CD14-positive monocyte (primary cell): ENCODE results near the gene OR2S2. TPM values are rescaled to one million over a fixed set of nuclear protein-coding genes. Genes with fewer than 3 reads are reported as not detected.
"Not testable (repeated sequence)": the region's sequence is repeated elsewhere in the genome, so short reads cannot be mapped to it uniquely, and the experiment has no call there.

ENCODE experiments used
- DNase-seq, 3 donors: peaks; one replicate each; pipeline ENCODE4 v3.0.0-alpha.2; 2011 to 2022
- H2AFZ ChIP-seq: 2 replicates; pipeline ENCODE4 v1.6.0; 2012; ENCODE audit warnings: mild to moderate bottlenecking, low read depth, low read length, inconsistent platforms; ENCODE audit not compliant: insufficient read depth, poor library complexity, severe bottlenecking
- H3K27ac ChIP-seq, 2 donors: 1 replicate in 1 of 2; 2 replicates in 1 of 2; pipeline ENCODE4 v1.5.1; 2012 to 2013; ENCODE audit warnings: low read length in 2 of 2, control low read depth in 1 of 2, inconsistent platforms in 1 of 2, low read depth in 1 of 2, mild to moderate bottlenecking in 1 of 2
- H3K27me3 ChIP-seq, 2 donors: one replicate each; pipeline versions ENCODE4 v1.6.0 to v1.6.1; 2011 to 2013; ENCODE audit warnings: low read length in 2 of 2; ENCODE audit not compliant: control insufficient read depth in 2 of 2, insufficient read depth in 2 of 2
- H3K36me3 ChIP-seq, 2 donors: replicated peaks in 1 of 2; 1 replicate in 1 of 2; 2 replicates in 1 of 2; pipeline versions ENCODE4 v1.5.1 to v1.6.1; 2012 to 2013; ENCODE audit warnings: low read length in 2 of 2, control low read depth in 1 of 2, inconsistent platforms in 1 of 2, mild to moderate bottlenecking in 1 of 2; ENCODE audit not compliant: insufficient read depth in 2 of 2, control insufficient read depth in 1 of 2
- H3K4me1 ChIP-seq, 2 donors: 1 replicate in 1 of 2; 2 replicates in 1 of 2; pipeline versions ENCODE4 v1.5.1 to v1.6.1; 2012 to 2013; ENCODE audit warnings: low read length in 2 of 2, control low read depth in 1 of 2, inconsistent platforms in 1 of 2, mild to moderate bottlenecking in 1 of 2, moderate library complexity in 1 of 2; ENCODE audit not compliant: insufficient read depth in 2 of 2, control insufficient read depth in 1 of 2
- H3K4me2 ChIP-seq: replicated peaks from 2 replicates; pipeline ENCODE3; 2012; ENCODE audit warnings: low read length, moderate library complexity, mild to moderate bottlenecking; ENCODE audit not compliant: poor library complexity, severe bottlenecking; ENCODE audit errors: extremely low read depth
- H3K4me3 ChIP-seq, 3 experiments: fragments of 200-600 bp in 1 of 3; sonication (generic) in 1 of 3; replicated peaks in 1 of 3; 1 replicate in 2 of 3; 2 replicates in 1 of 3; pipeline ENCODE4 v1.5.1; 2011 to 2013; ENCODE audit warnings: low read length in 3 of 3, mild to moderate bottlenecking in 3 of 3, control low read depth in 2 of 3, low read depth in 2 of 3, inconsistent platforms in 1 of 3, moderate library complexity in 1 of 3
- H3K79me2 ChIP-seq: 2 replicates; pipeline ENCODE4 v1.6.0; 2012; ENCODE audit warnings: mild to moderate bottlenecking, control low read depth, inconsistent platforms, low read length, moderate library complexity; ENCODE audit not compliant: insufficient read depth
- H3K9ac ChIP-seq: 2 replicates; pipeline ENCODE4 v1.6.0; 2017; ENCODE audit warnings: low read length, mild to moderate bottlenecking; ENCODE audit not compliant: insufficient read depth, poor library complexity, severe bottlenecking
- H3K9me3 ChIP-seq, 2 donors: replicated peaks in 1 of 2; 1 replicate in 1 of 2; 2 replicates in 1 of 2; pipeline versions ENCODE4 v1.5.1 to v1.6.1; 2012 to 2013; ENCODE audit warnings: low read length in 2 of 2, control low read depth in 1 of 2; ENCODE audit not compliant: control insufficient read depth in 1 of 2, insufficient read depth in 1 of 2
- H4K20me1 ChIP-seq: 2 replicates; pipeline ENCODE4 v1.6.0; 2012; ENCODE audit warnings: mild to moderate bottlenecking, low read length, control low read depth, moderate library complexity; ENCODE audit not compliant: insufficient read depth
- H3K27ac Mint-ChIP-seq, 7 donors: one replicate each; pipeline ENCODE4 v1.8.0; 2020; ENCODE audit warnings: mild to moderate bottlenecking in 7 of 7, mixed read lengths in 7 of 7, moderate library complexity in 6 of 7, inconsistent platforms in 2 of 7
- H3K27me3 Mint-ChIP-seq, 3 donors: one replicate each; pipeline ENCODE4 v1.8.0; 2021 to 2022; ENCODE audit warnings: low read depth in 3 of 3, mild to moderate bottlenecking in 3 of 3, mixed read lengths in 3 of 3, moderate library complexity in 3 of 3, inconsistent platforms in 1 of 3
- H3K36me3 Mint-ChIP-seq, 2 donors: one replicate each; pipeline ENCODE4 v1.8.0; 2020; ENCODE audit warnings: mixed read lengths in 2 of 2, inconsistent platforms in 1 of 2, mild to moderate bottlenecking in 1 of 2
- H3K4me1 Mint-ChIP-seq: one replicate; pipeline ENCODE4 v1.8.0; 2020; ENCODE audit warnings: mild to moderate bottlenecking, mixed read lengths
- H3K4me3 Mint-ChIP-seq, 2 donors: one replicate each; pipeline ENCODE4 v1.8.0; 2020; ENCODE audit warnings: mild to moderate bottlenecking in 2 of 2, mixed read lengths in 2 of 2, moderate library complexity in 1 of 2
- H3K9me3 Mint-ChIP-seq, 7 donors: one replicate each; pipeline ENCODE4 v1.8.0; 2020 to 2022; ENCODE audit warnings: mixed read lengths in 7 of 7, mild to moderate bottlenecking in 6 of 7, moderate library complexity in 6 of 7, inconsistent platforms in 2 of 7
- CTCF ChIP-seq: fragments of 200-600 bp; IDR thresholded peaks from one replicate; pipeline ENCODE4 v1.8.0; 2022; ENCODE audit warnings: antibody characterized with exemption, mild to moderate bottlenecking
- WGBS: methylation state at CpG from one replicate; pipeline ENCODE4 v1.1.5; 2013; ENCODE audit warnings: missing lambda C conversion rate; ENCODE audit not compliant: insufficient coverage; 5-methylcytosine and 5-hydroxymethylcytosine counted together
- intact Hi-C, 2 donors: fragments of 100-400 bp; cut with micrococcal nuclease; formaldehyde crosslinking; loops; one replicate each; pipeline versions ENCODE4 v1.15.0 to v1.15.1; 2023
- polyA plus RNA-seq, 3 donors: library from polyadenylated mRNA; depleted of rRNA in 1 of 3; unstranded in 2 of 3; stranded (reverse) in 1 of 3; fragments of 300-500 nt in 2 of 3; fragments of >200 nt in 1 of 3; fragmentation: Illumina TruSeq in 2 of 3; gene quantifications; 1 replicate in 2 of 3; 2 replicates in 1 of 3; pipeline ENCODE4 v1.2.3, GENCODE V29; 2012 to 2021

OR2S2 gene
- polyA plus RNA-seq, 3 donors: not detected

DNA sequence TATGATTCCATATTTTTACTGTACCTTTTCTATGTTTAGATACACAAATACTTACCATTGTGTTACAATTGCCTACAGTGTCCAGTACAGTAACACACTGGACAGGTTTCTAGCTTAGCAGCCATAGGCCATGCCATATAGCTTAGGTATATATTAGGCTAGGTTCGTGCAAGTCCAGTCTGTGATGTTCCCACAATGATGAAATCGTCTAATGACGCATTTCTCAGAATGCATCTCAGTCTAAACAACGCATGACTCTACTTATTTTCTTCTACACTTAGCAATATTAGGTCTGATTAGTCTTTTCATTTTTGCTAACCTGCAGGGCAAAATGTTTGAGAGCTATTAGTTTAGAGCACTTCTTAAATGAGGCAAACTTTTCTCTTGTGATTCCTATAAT lies 22.7 kb downstream of the OR2S2 start:
- H3K36me3 ChIP-seq: no peaks in the 10 kb centered on the region
- Mint-ChIP-seq H3K9me3 (peaks cover 0 to 5% (median 2%) of the 10 kb centered on the region in 7 donors), H3K4me1 (peaks cover 25% of the 10 kb centered on the region), H3K4me3 (no peak overlapping the region), H3K36me3 (no peaks in the 10 kb centered on the region), H3K27ac (no peak overlapping the region), H3K27me3 (peaks cover 0 to 2% (median 0%) of the 10 kb centered on the region in 3 donors)
- H3K27me3 ChIP-seq: no peaks in the 10 kb centered on the region
- H3K9me3 ChIP-seq: no peaks in the 10 kb centered on the region
- H3K27ac ChIP-seq: no peak overlapping the region
- H3K4me3 ChIP-seq: no peak overlapping the region
- no peak overlapping the region for H2AFZ ChIP-seq
- H3K9ac ChIP-seq: no peak overlapping the region
- H4K20me1 ChIP-seq: no peaks in the 10 kb centered on the region
- H3K79me2 ChIP-seq: no peaks in the 10 kb centered on the region
- WGBS: no CpG with 5 or more reads among the region's 4 CpGs
- no peak for TF ChIP-seq CTCF
- peaks cover 8 to 10% of the 10 kb centered on the region in 2 donors for H3K4me1 ChIP-seq
- DNase-seq: no peak
- no peak overlapping the region for H3K4me2 ChIP-seq
- intact Hi-C loops: no loop called here

DNA sequence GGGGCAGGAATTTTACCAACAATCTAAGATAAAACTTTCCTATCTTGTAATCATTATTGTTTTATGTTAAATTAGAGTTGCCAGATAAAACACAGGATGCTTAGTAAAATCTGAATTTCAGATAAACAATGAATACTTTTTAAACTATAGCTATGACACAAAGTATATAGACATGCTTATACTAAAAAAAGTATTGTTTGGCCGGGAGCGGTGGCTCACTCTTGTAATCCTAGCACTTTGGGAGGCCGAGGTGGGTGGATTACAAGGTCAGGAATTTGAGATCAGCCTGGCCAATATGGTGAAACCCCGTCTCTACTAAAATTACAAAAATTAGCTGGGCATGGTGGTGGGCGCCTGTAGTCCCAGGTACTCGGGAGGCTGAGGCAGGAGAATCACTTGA lies 23.9 kb downstream of the OR2S2 start:
- H4K20me1 ChIP-seq, H3K27me3 ChIP-seq, H3K4me2 ChIP-seq, H3K27ac Mint-ChIP-seq, H3K9me3 Mint-ChIP-seq, H2AFZ ChIP-seq, H3K36me3 Mint-ChIP-seq, H3K4me1 ChIP-seq, H3K4me3 Mint-ChIP-seq, H3K27me3 Mint-ChIP-seq, H3K9me3 ChIP-seq, H3K36me3 ChIP-seq, H3K9ac ChIP-seq, intact Hi-C loops, H3K79me2 ChIP-seq, H3K27ac ChIP-seq, DNase-seq, H3K4me3 ChIP-seq: not testable (repeated sequence)
- no CpG with 5 or more reads among the region's 6 CpGs for WGBS
- H3K4me1 Mint-ChIP-seq: peaks cover 25% of the 10 kb centered on the region
